Activated CD4-positive, alpha-beta T cell treated with anti-CD3 and anti-CD28 coated beads, Interleukin-2, Interleukin-6, amounts not matched to agents 100 ng/mL and 50 ng/mL, durations not matched to agents 16 hours and 8 hours (primary cell): ENCODE data around the gene AQP4.

Source experiments
- DNase-seq: peaks from one replicate; pipeline ENCODE4 v3.0.0-alpha.2; 2020

AQP4 gene

GRCh38 chr18:26865557-26865956, at the start of gene AQP4:
Gene AQP4, minus strand, starts transcription at chr18:26865707. Its CDS starts 18 bp downstream, at chr18:26865689.
- DNase-seq, result no peak

GRCh38 chr18:26911840-26912239, 46.3 kb upstream of the AQP4 start:
- DNase-seq, result no peak

GRCh38 chr18:26909599-26910290, 44.2 kb upstream of the AQP4 start:
- no peak for DNase-seq

GRCh38 chr18:26908906-26909305, 43.4 kb upstream of the AQP4 start:
- no peak for DNase-seq

GRCh38 chr18:26902291-26902690, 36.8 kb upstream of the AQP4 start:
- DNase-seq, result no peak

GRCh38 chr18:26901020-26901419, 35.5 kb upstream of the AQP4 start:
- no peak for DNase-seq

GRCh38 chr18:26894426-26894825, 28.9 kb upstream of the AQP4 start:
- no peak for DNase-seq

GRCh38 chr18:26893996-26894395, 28.5 kb upstream of the AQP4 start:
- no peak for DNase-seq

GRCh38 chr18:26888259-26888658, 22.8 kb upstream of the AQP4 start:
- DNase-seq, result no peak

- DNase-seq, result no peak
Measured at GRCh38 chr18:26875040-26875654, 9.6 kb upstream of the AQP4 start.

GRCh38 chr18:26874283-26874682, 8.8 kb upstream of the AQP4 start:
- DNase-seq, result no peak

- DNase-seq, result no peak
Measured at GRCh38 chr18:26869640-26870039, 4.1 kb upstream of the AQP4 start.

GRCh38 chr18:26868968-26869586, 3.6 kb upstream of the AQP4 start:
- no peak for DNase-seq

- no peak for DNase-seq
Measured at GRCh38 chr18:26867471-26867870, 2.0 kb upstream of the AQP4 start.

- DNase-seq, result no peak
Measured at GRCh38 chr18:26864658-26865057, 849 bp downstream of the AQP4 start.

- DNase-seq, result no peak
Measured at GRCh38 chr18:26863921-26864497, 1.5 kb downstream of the AQP4 start.

GRCh38 chr18:26863122-26863879, 2.2 kb downstream of the AQP4 start:
- no peak for DNase-seq

GRCh38 chr18:26862084-26862483, 3.4 kb downstream of the AQP4 start:
- DNase-seq, result no peak

- DNase-seq, result no peak
Measured at GRCh38 chr18:26854292-26854881, 11.1 kb downstream of the AQP4 start.

- DNase-seq, result no peak
Measured at GRCh38 chr18:26853401-26853800, 12.1 kb downstream of the AQP4 start.

GRCh38 chr18:26843760-26844159, 21.7 kb downstream of the AQP4 start:
- no peak for DNase-seq

- DNase-seq, result no peak
Measured at GRCh38 chr18:26840965-26841364, 24.5 kb downstream of the AQP4 start.

- no peak for DNase-seq
Measured at GRCh38 chr18:26839609-26840008, 25.9 kb downstream of the AQP4 start.
